ENCODE results near the gene APOBEC4. TPM values are rescaled to one million over a fixed set of nuclear protein-coding genes. Genes with fewer than 3 reads are reported as not detected.

APOBEC4 gene
- total and polyA plus RNA-seq, 9 of the 15 experiments (the other 6 are each of a cell fraction or from before 2014, with no cell fraction given), result not detected

DNA sequence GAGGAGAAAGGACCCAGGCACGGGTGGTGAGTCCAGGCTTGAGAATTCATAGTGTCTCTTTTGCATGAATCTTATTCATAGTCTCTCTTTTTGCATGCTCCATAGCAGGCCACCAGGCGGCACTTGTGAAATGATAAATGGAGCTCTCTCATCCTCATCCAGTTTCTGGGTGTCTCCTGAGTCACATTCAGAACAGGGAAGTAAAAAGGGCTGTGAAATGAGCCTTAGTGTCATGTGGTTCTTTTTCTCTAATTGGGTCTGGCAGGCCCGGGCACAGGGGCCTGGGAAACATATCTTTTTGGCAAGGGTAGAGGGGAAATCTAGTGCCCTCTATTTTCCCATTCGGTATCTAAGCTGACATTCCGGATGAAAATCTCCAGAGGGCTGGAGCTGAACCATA is 43.8 kb downstream of the APOBEC4 start (continued):
- no peak for TF ChIP-seq UBTF (IDR thresholded peaks at IDR 0.05; ENCODE audit: borderline replicate concordance in 1 of 2, low read depth in 2 of 2, low read length in 2 of 2)
- peak; percentile 18; the same call in 1 of the 2 replicates for TF ChIP-seq TEAD4 (IDR thresholded peaks at IDR 0.05; ENCODE audit: low read length)
- no peak for TF ChIP-seq TEAD4 (CRISPR knock-in tag; IDR thresholded peaks at IDR 0.05; ENCODE audit: borderline replicate concordance)
- TF ChIP-seq NFXL1 (CRISPR knock-in tag; IDR thresholded peaks at IDR 0.05), result no peak
- TF ChIP-seq ZBTB11 (CRISPR knock-in tag; IDR thresholded peaks at IDR 0.05), result no peak
- no peak for TF ChIP-seq KLF1 (tag; IDR thresholded peaks at IDR 0.05)
- no peak for TF ChIP-seq HINFP (tag; conservative IDR thresholded peaks at IDR 0.05; ENCODE audit: low read depth)
- no peak for TF ChIP-seq RBFOX2 (IDR thresholded peaks at IDR 0.05; ENCODE audit: low read depth, low read length)
- TF ChIP-seq, protein P1, sequence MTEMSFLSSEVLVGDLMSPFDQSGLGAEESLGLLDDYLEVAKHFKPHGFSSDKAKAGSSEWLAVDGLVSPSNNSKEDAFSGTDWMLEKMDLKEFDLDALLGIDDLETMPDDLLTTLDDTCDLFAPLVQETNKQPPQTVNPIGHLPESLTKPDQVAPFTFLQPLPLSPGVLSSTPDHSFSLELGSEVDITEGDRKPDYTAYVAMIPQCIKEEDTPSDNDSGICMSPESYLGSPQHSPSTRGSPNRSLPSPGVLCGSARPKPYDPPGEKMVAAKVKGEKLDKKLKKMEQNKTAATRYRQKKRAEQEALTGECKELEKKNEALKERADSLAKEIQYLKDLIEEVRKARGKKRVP (CRISPR knock-in tag; IDR thresholded peaks at IDR 0.05), result no peak
- TF ChIP-seq JUN (IDR thresholded peaks at IDR 0.05; ENCODE audit: borderline replicate concordance, low read depth, low read length), result no peak
- no peak for TF ChIP-seq JUN (CRISPR knock-in tag; IDR thresholded peaks at IDR 0.05; ENCODE audit: borderline replicate concordance)
- no peak for TF ChIP-seq SMAD3 (CRISPR knock-in tag; conservative IDR thresholded peaks at IDR 0.05)
- no peak for TF ChIP-seq ZNF740 (CRISPR knock-in tag; IDR thresholded peaks at IDR 0.05)
- no peak for TF ChIP-seq ZNF740 (tag; IDR thresholded peaks at IDR 0.05)
- TF ChIP-seq HDAC2 (IDR thresholded peaks at IDR 0.05), result no peak
- no peak for TF ChIP-seq TFE3 (CRISPR knock-in tag; IDR thresholded peaks at IDR 0.05)
- no peak for TF ChIP-seq CEBPB (tag; IDR thresholded peaks at IDR 0.05)
